Measurements from ENCODE around the gene GABRG3.

The GABRG3 gene

GRCh38 chr15:27509014-27509413 lies 538.0 kb downstream of the GABRG3 start:
- DNase-seq (ENCODE audit: low spot score): no peak

- DNase-seq (ENCODE audit: low spot score): no peak
These were observed 541.5 kb downstream of the GABRG3 start for GRCh38 chr15:27512281-27513001.

DNA sequence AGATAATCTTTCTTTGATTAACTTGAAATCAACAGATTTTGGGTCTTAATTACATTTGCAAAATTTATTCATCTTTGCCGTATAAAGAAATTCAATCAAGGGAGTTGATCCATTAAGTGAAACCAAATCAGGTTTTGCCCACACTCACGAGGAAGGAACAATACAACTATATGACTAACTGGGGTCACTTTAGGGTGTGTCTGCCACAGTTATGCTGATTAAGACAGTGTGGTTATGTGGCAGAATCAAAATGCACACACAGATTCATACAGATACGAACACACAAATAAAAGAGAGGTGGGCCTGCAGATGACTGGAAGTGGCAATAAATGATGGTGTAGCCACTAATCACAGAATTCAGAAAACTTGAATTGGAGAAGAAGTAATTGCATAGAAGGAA lies 543.5 kb downstream of the GABRG3 start:
- no peak for DNase-seq (ENCODE audit: low spot score)

DNA sequence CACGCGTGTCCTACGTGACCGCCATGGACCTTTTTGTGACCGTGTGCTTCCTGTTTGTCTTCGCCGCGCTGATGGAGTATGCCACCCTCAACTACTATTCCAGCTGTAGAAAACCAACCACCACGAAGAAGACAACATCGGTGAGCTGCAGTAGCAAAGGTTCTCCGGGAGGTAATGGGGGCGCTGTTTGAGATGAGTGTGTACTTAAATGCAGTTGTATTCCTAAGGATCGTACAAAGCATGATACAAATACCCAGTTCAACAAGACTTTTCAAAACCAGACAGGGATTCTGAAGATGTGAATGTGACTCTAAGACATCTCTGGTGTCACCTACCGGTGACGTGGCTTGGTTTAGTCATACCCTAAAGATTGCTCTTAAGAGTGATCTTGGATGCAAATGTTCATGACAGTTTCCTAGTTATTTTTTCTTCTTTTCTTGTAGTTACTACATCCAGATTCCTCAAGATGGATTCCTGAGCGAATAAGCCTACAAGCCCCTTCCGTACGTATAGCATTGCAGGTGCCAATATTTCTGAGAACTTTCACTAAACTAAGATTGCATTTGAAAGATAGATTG lies 556.6 kb downstream of the GABRG3 start:
- no peak for DNase-seq (ENCODE audit: low spot score)

- no peak for DNase-seq (ENCODE audit: low spot score)
These were observed 558.4 kb downstream of the GABRG3 start for GRCh38 chr15:27529399-27529798.

DNA sequence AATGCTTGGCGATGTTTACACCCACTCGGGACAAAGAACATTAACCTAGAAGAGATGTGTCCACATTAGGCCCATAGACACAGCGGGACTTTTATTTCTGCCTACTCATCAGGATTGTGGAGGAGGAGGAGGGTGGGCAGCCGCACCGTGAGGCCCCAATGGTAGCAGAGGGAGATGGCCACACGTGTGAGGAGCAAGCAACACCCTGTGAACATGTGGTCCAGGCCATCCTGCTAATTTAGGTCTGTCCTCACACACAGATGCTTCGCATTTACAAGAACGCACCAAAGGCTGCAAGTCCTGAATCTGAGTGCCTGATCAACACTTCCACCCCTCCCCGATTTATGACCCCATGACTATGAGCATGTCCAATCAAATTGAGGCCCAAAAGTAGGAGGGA lies 560.0 kb downstream of the GABRG3 start:
- no peak for DNase-seq (ENCODE audit: low spot score)

DNA sequence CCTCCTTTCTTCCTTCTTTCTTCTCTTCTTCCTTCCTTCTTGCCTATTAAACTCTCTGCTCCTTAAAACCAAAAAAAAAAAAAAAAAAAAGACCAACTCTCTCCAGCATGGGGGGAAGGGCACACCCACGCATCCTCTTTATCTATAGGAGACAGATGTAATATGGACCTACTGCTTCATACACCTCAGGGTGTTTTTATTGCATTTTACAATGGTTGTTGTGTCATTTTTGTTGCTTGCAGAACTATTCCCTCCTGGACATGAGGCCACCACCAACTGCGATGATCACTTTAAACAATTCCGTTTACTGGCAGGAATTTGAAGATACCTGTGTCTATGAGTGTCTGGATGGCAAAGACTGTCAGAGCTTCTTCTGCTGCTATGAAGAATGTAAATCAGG lies 561.4 kb downstream of the GABRG3 start:
- no peak for DNase-seq (ENCODE audit: low spot score)

DNA sequence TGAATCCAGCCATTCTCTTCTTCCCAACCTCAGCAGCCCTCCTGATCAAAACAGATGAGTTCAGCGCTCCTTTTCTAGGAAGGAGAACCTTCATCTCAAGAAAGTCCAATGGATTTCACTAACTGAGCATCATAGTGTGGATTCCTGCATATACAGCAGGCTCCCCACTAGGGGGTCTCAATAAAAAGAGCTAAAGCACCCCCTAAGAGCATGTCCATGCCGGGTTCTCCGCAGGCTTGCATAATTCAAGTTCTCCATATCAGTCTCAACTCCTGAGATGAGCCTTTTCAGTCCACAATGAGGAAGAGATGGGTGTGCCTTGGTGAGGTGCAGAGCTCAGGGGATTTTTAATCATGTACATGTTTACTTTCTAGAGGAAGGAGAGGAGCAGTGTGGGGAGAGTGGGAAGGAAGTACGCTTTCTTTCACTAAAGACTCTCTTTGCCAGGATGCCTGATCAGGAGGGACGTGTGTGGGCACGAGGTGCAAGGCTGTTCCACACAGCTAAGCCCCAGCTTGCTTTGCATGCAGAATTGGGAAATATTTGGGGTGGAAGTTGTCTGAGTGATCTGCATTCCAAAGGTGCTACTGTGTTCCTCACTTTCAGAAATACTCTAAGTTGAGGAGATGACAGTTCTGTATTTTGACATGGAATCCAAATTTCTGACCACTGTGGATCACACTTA lies 564.6 kb downstream of the GABRG3 start:
- DNase-seq (ENCODE audit: low spot score): no peak

DNA sequence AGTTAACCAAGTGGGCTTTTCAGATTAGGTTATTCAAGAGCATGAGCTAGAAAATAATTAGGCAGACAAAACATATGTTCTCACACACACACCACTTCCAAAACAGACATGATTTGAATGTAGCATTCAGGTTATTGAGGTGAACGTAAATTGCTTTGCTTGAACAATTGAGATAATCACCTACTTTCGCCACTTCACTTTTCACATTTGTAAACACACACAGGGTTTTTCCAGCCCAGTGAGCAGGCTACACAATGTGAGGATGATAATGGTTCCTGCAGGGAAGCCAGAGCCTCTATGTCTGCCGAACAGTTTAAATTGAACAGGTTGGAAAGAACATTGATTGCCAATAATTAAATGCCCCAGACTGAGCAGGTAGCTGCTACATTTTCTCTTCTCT lies 567.3 kb downstream of the GABRG3 start:
- no peak for DNase-seq (ENCODE audit: low spot score)

- DNase-seq (ENCODE audit: low spot score): no peak
These were observed 570.6 kb downstream of the GABRG3 start for GRCh38 chr15:27541581-27541980.

GRCh38 chr15:27545494-27546255 lies 574.7 kb downstream of the GABRG3 start:
- no peak for DNase-seq (ENCODE audit: low spot score)

DNA sequence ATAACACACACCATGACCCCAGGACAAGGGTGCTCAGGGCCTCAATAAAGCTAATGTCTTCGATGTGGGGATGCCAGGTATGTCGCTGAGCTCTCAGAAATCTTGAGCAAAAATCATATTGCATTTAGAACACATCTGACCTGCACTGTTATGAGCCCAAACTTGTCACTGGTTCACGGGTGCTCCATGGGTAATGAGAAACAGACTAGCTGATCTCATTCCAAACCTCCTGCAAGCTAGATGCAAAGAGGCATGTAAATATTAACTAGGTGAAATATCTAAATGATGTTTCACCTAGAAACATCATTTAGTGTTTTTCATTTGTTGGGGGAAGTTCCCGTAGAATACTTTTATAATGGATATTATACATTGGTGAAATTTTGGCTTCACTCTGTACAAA lies 578.8 kb downstream of the GABRG3 start:
- DNase-seq (ENCODE audit: low spot score): no peak

DNA sequence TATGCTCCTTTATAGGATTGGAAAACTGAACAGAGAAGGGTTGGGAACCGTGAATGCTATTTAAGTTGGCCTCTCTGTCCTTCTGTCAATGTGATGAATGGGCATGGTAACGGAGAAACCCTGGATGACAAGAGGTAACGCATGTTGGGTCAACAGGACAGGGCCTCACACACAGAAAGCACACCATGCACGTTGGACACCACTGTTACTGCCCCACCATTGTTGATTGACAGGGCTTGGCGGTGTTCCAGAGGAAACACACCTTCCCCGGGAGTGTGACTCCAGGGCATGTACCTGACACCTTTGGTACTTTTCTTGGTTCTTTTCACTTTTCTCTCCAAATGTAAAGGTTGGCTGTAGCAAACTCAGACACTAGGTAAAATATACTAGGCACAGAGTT lies 579.7 kb downstream of the GABRG3 start:
- no peak for DNase-seq (ENCODE audit: low spot score)

DNA sequence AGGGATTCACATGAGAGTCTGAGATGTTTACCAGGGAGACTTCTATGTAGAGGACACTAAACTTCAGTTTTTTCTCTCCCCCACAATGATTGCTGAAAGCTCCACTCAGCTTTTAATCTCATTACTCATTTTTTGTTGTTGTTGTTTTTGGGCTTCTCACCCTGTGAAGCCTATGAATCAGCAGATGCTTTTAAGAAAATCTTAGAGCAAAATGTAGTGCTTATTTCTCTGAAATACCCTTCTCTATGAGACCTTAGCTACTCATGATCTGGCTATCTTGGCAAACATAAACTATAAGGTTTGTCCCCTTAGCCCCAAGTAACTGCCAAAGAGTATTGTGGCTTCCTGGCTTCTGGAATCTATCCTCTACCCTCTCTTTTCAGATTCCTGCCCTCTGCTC lies 590.8 kb downstream of the GABRG3 start:
- DNase-seq (ENCODE audit: low spot score): no peak

GRCh38 chr15:27563765-27564370 lies 592.9 kb downstream of the GABRG3 start:
- DNase-seq (ENCODE audit: low spot score): no peak

- DNase-seq (ENCODE audit: low spot score): no peak
These were observed 593.7 kb downstream of the GABRG3 start for GRCh38 chr15:27564656-27565055.

- DNase-seq (ENCODE audit: low spot score): no peak
These were observed 599.8 kb downstream of the GABRG3 start for GRCh38 chr15:27570746-27571145.

DNA sequence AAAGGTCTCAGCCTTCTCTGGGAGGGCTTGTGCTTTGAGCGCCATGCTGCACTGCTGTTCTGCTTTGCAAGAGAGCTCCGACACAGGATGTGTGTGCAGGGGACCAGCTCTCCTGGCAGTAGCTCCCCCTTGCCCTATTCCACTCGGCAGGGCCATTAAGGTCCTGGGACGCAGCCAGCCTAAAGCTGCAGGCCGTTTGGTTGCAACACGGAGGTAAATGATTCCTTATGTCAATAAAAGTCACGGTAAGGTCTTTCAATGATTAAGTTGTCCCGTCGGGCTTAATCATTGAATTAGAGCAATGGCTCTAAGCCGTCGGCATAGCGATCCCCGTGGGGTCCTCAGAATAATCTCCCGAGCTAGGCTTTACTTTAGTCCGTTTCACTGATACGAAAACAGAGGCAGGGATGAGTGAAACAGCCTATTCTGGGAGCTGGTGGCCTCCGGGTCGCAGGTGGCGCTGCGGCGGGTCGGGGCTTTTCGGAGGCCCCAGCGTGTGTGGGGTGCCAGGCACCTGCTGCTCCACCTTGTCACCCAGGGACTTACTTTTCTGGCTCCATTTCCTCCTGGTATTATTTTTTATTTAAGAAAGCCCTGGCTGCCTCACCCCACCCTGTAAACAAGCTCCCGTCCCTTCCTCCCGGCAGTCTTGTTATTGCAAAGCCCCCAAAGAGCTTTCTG lies 603.0 kb downstream of the GABRG3 start:
- DNase-seq (ENCODE audit: low spot score): no peak

- DNase-seq (ENCODE audit: low spot score): no peak
These were observed 603.6 kb downstream of the GABRG3 start for GRCh38 chr15:27574541-27575054.

GRCh38 chr15:27575521-27575920 lies 604.5 kb downstream of the GABRG3 start:
- no peak for DNase-seq (ENCODE audit: low spot score)

GRCh38 chr15:27576576-27576975 lies 605.6 kb downstream of the GABRG3 start:
- no peak for DNase-seq (ENCODE audit: low spot score)

- DNase-seq (ENCODE audit: low spot score): no peak
These were observed 608.8 kb downstream of the GABRG3 start for GRCh38 chr15:27579738-27580137.

Measured in hematopoietic multipotent progenitor cell treated with erythropoietin and hydrocortisone succinate and interleukin-3 and kit ligand, for 15 days (in vitro differentiated cells).